Upper lobe of right lung (tissue), 1 donor: Measurements from ENCODE around the gene DCTN3. TPM values are rescaled to one million over a fixed set of nuclear protein-coding genes. Genes with fewer than 3 reads are reported as not detected.

ENCODE experiments used
- ATAC-seq: fragments of 200-7000 bp; cut with Tn5 transposase; one replicate; pipeline ENCODE4 v1.9.1; 2020; ENCODE audit warnings: mild to moderate bottlenecking, moderate library complexity
- DNase-seq: peaks from one replicate; pipeline ENCODE4 v3.0.0-alpha.2; 2020
- H3K27ac ChIP-seq: fragments of 200-600 bp; one replicate; pipeline ENCODE4 v1.8.0; 2022
- H3K27me3 ChIP-seq: fragments of 200-600 bp; one replicate; pipeline ENCODE4 v1.8.0; 2022; ENCODE audit warnings: mild to moderate bottlenecking
- H3K36me3 ChIP-seq: fragments of 200-600 bp; one replicate; pipeline ENCODE4 v1.8.0; 2022
- H3K4me1 ChIP-seq: fragments of 200-600 bp; one replicate; pipeline ENCODE4 v1.8.0; 2022
- H3K4me3 ChIP-seq: fragments of 200-600 bp; one replicate; pipeline ENCODE4 v1.8.0; 2022; ENCODE audit warnings: mild to moderate bottlenecking
- H3K9me3 ChIP-seq: fragments of 200-600 bp; one replicate; pipeline ENCODE4 v1.8.0; 2022
- CTCF ChIP-seq: fragments of 200-600 bp; IDR thresholded peaks from one replicate; pipeline ENCODE4 v1.8.0; 2022; ENCODE audit warnings: antibody characterized with exemption
- intact Hi-C: fragments of 100-400 bp; cut with DNase I; formaldehyde crosslinking; loops from one replicate; pipeline ENCODE4 v1.11.0; 2022
- total RNA-seq: library from RNA; stranded (reverse); fragmentation: NEBNext Ultra II Directional; extraction: Animal tissue kit (Norgen Biotek cat#: 25700); gene quantifications from one replicate; pipeline ENCODE4 v1.2.1, GENCODE V29; 2021
- donor health status: DM: no; HTN: yes; CAD: no; lungs with severe emphysema.

Gene DCTN3
- total RNA-seq, 1 donor from 2014 or later, result 59.3 TPM

GRCh38 chr9:34588671-34589635 lies 31.3 kb downstream of the DCTN3 start:
- ATAC-seq (no peak), DNase-seq (no peak)
- peak overlapping the region; percentile 41 for H3K4me3 ChIP-seq
- no peaks in the 10 kb centered on the region for H3K9me3 ChIP-seq
- H3K4me1 ChIP-seq, result peaks cover 27% of the 10 kb centered on the region
- peaks cover 76% of the 10 kb centered on the region for H3K27me3 ChIP-seq
- H3K27ac ChIP-seq, result no peak overlapping the region
- no peak for TF ChIP-seq CTCF
- H3K36me3 ChIP-seq, result no peaks in the 10 kb centered on the region
- intact Hi-C loops, result no loop called here

GRCh38 chr9:34587271-34587670 lies 33.0 kb downstream of the DCTN3 start:
- no peak for TF ChIP-seq CTCF
- ATAC-seq (no peak), DNase-seq (no peak)
- peaks cover 21% of the 10 kb centered on the region for H3K4me1 ChIP-seq
- H3K9me3 ChIP-seq, result no peaks in the 10 kb centered on the region
- peaks cover 79% of the 10 kb centered on the region for H3K27me3 ChIP-seq
- no peak overlapping the region for H3K4me3 ChIP-seq
- H3K36me3 ChIP-seq, result no peaks in the 10 kb centered on the region
- intact Hi-C loops, result no loop called here
- H3K27ac ChIP-seq, result no peak overlapping the region

GRCh38 chr9:34585946-34586669 lies 34.2 kb downstream of the DCTN3 start:
- Histone ChIP-seq H3K36me3 (no peaks in the 10 kb centered on the region), H3K27ac (no peak overlapping the region), H3K9me3 (no peaks in the 10 kb centered on the region), H3K4me3 (no peak overlapping the region), H3K4me1 (peaks cover 17% of the 10 kb centered on the region), H3K27me3 (peaks cover 83% of the 10 kb centered on the region)
- ATAC-seq (no peak), DNase-seq (no peak)
- intact Hi-C loops, result no loop called here
- TF ChIP-seq CTCF, result no peak

- TF ChIP-seq CTCF, result no peak
- Histone ChIP-seq H3K4me1 (peaks cover 6% of the 10 kb centered on the region), H3K4me3 (no peak overlapping the region), H3K9me3 (no peaks in the 10 kb centered on the region), H3K36me3 (no peaks in the 10 kb centered on the region), H3K27ac (no peak overlapping the region), H3K27me3 (peaks cover 83% of the 10 kb centered on the region)
- DNase-seq (no peak), ATAC-seq (no peak)
- intact Hi-C loops, result no loop called here
Observed at GRCh38 chr9:34584970-34585369, 35.3 kb downstream of the DCTN3 start.

GRCh38 chr9:34582787-34583186 lies 37.5 kb downstream of the DCTN3 start:
- Histone ChIP-seq H3K36me3 (no peaks in the 10 kb centered on the region), H3K27ac (no peak overlapping the region), H3K4me1 (no peaks in the 10 kb centered on the region), H3K27me3 (peaks cover 85% of the 10 kb centered on the region), H3K9me3 (no peaks in the 10 kb centered on the region), H3K4me3 (no peak overlapping the region)
- DNase-seq (no peak), ATAC-seq (no peak)
- intact Hi-C loops, result no loop called here
- TF ChIP-seq CTCF, result no peak
